HG03039 (cell line): ENCODE results near the gene GPR89A.
"Not testable (repeated sequence)": the region's sequence is repeated elsewhere in the genome, so short reads cannot be mapped to it uniquely, and the experiment has no call there.

Experiments
- ATAC-seq: cut with Tn5 transposase; IDR thresholded peaks from one replicate; pipeline ENCODE4 v1.9.1; 2021; ENCODE audit warnings: mild to moderate bottlenecking, moderate library complexity; ENCODE audit not compliant: unreplicated experiment

GPR89A gene

DNA sequence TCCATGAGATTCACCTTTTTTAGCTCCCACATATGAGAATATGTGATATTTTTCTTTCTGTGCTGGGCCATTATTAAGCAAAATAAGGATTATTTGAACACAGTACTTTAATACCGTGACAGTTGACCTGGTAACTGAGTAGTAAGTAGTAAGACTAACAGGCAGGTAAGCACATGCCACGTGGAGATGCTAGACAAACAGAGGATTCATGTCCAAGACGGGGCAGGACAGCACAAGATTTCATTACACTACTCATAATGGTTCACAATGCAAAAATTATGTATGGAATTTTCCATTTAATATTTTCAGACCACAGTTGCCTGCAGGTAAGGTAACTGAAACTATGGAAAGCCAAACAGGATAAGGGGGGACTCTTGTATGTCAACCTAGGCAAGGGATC, 77.1 kb downstream of the GPR89A start:
- not testable (repeated sequence) for ATAC-seq

DNA sequence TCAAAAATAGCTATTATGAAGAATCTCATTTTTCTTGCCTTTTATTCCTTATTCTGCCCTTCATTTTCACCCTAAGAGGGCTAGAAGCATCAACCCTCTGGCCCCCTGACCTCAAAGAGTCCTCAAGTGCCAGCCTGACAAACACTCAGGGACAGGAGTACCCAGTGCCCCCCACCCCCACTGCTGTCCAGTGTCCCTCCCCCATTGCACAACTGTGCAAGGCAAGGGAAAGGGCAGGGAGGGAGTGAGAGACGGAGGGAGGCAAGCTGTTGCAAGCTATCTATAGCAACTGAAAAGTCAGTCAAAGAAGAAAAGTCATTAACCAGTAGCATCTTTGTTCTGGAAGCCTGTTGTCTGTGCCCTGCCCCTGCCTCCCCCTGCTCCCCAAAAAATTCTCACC, 78.3 kb downstream of the GPR89A start:
- ATAC-seq = not testable (repeated sequence)

DNA sequence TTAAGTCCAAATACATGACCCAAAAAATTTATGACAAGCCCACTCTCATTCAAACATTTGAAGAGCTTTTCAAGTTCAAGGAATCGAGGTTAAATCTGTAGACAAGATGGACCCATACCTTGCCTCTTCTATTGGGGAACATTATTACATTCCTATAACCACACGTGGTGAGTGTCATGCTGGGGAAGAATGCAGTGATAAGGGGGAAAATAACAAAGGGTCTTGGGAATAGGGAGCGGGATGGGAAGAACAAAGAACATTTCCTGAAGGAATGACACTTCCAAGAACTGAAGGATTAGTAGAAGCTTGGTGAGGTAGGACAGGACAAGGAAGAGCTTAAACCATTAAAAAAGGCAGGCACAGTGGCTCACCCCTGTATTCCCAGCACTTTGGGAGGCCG, 80.5 kb downstream of the GPR89A start:
- ATAC-seq = no peak

GRCh38 chr1:145688924-145689323, 81.1 kb downstream of the GPR89A start:
- no peak for ATAC-seq

DNA sequence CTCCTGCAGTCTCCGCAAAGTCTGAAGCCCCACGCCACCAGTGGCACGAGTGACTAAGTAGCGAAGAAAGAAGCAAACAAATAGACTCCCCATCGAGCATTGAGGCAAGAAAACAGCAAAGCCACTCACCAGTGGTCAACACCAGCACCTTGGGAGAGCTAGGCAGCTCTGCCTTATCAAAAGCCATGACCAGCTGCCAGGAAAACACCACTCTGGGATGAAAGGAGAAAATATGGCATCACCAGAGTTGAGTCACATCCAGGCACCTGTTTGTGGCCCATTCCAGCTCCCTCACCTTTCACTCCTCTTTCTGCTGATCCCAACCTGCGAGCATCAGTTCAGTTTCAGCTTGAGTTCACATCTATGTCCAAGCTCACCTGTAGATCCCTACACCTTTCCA, 82.1 kb downstream of the GPR89A start:
- no peak for ATAC-seq

GRCh38 chr1:145690587-145691558, 83.1 kb downstream of the GPR89A start:
- ATAC-seq = no peak

DNA sequence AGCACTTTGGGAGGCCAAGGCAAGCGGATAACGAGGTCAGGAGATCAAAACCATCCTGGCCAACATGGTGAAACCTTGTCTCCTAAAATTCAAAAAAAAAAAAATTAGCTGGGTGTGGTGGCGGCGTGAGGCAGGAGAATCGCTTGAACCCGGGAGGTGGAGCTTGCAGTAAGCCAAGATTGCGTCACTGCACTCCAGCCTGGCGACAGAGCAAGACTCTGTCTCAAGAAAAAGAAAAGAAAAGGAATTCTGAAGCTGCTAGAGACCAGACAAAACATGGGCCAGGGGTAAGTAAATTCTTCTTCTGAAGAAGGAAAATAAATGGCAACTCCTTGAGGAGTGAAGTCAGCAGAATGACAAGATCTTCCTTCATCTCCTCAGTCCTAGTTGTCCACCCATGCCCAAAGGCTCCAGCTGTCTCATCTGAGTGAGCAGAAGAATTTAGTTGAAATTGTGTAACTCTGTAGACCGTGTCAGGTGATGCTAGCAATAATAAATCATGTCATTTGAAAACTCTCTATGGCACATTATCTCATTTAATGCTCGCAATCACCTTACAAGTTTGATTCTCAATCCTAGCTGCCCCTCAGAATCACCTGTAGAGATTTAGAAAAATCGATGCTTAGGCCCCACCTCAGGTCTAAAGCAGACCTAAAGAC, 85.1 kb downstream of the GPR89A start:
- no peak for ATAC-seq

GRCh38 chr1:145695821-145696629, 88.2 kb downstream of the GPR89A start:
- no peak for ATAC-seq

- no peak for ATAC-seq
Measured at GRCh38 chr1:145696630-145696960, 88.8 kb downstream of the GPR89A start.

DNA sequence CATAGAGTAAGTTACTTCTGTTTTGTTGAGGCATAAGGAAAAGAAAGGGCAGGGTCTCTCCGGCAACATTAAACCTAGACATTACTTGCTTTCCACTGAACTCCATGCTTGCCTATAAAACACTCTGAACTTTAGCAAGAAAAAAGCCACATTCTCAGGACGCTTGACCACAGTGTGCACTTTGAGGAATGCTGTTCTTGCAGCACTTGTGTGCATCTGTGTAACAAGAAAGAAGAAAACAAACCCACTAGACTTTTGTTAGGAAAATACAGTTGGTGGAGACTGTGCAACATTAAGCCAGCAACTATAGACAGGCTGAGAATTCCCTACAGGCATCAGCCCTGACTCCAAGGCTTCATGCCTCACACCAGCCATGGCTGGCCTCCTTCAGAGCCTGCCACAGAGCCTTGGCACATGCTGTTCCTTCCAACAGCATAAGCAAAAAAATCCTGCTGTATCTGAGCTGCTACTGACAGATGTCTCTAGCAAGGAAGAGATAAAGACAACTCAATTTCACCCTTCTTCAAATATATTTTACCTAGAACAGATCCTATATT, 93.6 kb downstream of the GPR89A start:
- ATAC-seq = no peak

DNA sequence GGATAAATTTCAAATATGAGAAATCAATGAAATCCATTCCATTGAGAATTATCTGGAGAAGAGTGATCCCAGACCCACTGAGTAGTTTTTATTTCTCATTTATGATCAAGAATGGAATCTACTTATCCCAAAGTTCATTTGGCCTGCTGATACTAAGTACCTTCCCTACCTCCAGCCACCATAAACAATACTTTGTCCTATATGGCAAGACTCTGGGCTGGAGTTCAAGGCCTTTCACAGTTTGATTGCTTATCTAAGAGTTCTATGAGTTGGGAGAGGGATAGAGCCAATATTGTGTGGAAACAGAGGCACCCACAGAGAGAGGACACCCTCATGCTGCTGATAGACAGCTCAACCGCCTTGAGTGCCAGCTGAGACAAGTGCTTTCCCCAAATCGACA, 94.3 kb downstream of the GPR89A start:
- no peak for ATAC-seq

- ATAC-seq = no peak
Measured at GRCh38 chr1:145702826-145703225, 95.0 kb downstream of the GPR89A start.

DNA sequence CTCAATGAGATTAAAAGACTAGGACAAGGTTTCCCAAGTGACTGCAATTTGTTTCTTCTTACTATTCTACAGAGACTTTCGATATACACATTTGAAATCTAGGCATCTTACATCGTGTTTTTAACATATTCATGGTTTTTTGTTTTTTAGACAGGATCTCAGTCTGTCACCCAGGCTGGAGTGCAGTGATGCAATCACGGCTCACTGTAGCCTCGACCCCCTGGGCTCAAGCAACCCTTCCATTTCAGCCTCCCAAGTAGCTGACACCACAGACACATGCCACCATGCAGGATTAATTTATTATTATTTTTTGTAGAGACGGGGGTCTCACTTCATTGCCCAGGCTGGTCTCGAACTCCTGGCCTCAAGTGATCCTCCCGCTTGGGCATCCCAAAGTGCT, 97.8 kb downstream of the GPR89A start:
- no peak for ATAC-seq

DNA sequence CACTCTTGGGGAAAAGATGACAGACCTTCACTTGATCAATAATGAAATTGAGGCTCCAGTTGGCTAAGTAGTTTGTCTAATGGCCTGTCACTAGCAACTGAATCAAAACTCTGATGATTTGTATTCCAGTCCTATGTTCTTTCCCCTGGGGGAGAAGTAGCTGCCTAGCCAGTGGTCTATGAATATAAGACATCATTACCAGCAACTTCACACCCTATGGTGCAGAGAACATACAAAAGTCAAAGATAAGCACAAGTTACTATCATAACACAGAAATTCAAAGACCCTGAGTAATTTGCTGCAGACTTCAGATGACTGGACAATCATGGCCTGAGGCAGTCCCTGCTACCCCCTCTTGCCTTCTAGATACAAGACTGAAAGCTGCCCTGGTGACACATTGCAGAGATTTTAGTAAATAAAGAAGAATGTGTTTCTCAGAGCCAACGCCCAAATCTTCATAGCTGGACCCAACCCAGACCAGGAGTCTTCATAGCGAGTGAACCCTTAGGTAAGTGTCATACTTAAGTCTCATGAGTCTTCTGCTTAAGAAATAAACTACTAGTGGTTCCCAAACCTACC, 98.4 kb downstream of the GPR89A start:
- no peak for ATAC-seq

GRCh38 chr1:145707183-145707867, 99.5 kb downstream of the GPR89A start, which contains the start of gene PDZK1:
Gene PDZK1, minus strand, starts transcription at chr1:145707368. Its CDS starts 19,347 bp downstream, at chr1:145688021.
- no peak for ATAC-seq

DNA sequence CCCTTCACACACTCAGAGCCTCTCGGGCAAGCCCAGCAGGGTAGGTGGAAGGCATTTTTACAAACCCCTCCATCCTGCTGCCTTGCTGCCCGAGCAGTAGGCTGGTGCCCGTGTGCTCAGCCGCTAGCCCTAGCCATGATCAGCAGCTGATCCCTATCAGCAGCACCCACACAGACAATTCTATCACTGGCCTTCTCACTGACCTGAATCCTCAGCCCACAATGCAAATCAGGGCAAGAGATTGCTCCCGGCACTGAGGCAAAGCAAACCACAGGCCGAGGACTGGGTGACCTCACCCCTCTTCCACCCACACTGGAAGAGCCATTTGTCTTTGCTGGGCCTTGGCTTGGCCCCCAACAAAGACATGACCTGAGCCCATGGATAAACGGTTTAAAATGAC, 100.3 kb downstream of the GPR89A start:
- ATAC-seq = no peak

- no peak for ATAC-seq
Measured at GRCh38 chr1:145710291-145711027, 102.7 kb downstream of the GPR89A start.

DNA sequence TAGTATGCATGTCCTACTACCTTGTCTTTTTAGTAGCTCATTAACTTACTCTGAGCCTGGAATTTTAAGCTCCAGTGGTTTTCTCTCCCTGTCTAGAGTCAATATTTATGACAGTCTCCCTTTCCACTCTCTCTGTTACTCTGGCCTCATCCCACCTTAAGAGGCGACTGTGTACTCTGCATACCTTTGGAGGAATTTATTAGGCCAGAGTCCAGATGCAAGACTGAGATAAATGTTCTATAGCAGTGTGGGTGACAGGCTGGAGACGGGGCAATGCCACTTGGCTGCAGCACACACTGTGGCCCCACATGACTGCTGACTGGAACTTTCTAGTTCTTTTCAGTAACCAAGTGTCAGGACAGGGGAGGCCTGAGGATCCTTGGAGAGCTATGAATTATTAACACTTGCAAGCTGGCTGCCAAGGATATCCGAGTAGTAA, 103.4 kb downstream of the GPR89A start:
- ATAC-seq = no peak

DNA sequence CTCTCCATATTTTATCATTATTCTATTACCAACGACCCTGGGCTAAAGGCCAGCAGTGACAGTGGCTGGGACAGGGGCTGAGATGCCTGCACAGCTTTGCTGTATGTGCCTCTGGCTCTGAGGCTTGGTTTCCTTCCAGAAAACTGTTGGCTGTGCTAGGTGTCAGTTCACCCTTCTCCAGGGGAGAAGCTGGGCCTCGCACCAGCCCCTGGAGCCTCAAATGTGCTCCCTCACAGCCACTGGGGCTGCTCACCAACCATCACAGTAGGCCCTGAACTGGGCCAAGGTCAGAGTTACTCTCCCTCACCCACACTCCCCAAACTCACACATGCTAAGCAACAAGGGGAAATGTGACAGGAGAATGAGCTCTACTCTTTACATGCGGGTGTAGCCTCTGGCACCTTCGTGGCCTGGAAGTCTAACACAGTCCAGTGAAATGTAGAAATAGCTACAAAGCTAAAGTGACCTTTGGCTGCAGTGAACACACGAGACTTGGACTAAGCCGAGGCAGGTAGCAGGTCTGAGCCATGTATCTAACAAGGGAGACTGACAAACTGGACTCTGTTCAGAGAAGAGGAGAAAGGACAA, 106.8 kb downstream of the GPR89A start:
- ATAC-seq = no peak
